Measurements from ENCODE around the gene RHBDD2. TPM values are rescaled to one million over a fixed set of nuclear protein-coding genes. Genes with fewer than 3 reads are reported as not detected.
"Not testable (repeated sequence)": the region's sequence is repeated elsewhere in the genome, so short reads cannot be mapped to it uniquely, and the experiment has no call there.

Gene RHBDD2
- total and polyA plus RNA-seq, 9 of the 15 experiments (the other 6 are each of a cell fraction or from before 2014, with no cell fraction given) = 3.3 to 36.7 (median 17.9) TPM

DNA sequence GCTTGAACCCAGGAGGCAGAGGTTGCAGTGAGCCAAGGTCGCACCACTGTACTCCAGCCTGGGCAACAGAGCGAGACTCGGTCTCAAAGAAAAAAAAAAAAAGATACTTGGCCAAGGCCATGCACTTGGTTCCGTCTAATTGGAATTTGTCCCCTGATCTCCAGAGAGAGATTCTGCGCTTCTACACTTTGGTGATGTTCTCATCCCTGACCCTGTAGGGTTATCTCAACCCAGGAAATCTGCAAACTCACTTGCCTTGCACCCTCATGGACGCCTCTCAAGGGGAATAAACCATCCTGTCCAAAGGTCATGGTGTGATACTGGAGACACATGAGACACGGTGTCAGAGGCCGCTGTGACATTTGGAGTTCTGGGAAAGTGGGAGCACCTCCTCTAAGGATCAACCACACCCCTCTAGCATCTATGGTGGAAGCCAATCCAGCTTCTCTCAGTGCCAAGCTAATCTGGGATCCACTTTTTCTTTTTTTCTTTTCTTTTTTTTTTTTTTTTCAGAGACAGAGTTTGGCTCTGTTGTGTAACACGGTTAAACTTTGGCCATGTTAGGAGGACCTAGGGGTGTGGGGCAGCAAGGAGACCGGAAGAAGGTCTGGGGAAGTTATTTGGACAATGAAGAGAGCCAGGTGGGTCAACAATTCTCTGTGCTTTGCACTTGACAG, 28.3 kb downstream of the RHBDD2 start (continued):
- peak; percentile 29; the same call in 1 of the 2 replicates for TF ChIP-seq CXXC5 (CRISPR knock-in tag; IDR thresholded peaks at IDR 0.05)
- TF ChIP-seq ZNF316 (IDR thresholded peaks at IDR 0.05) = peak; percentile 64; the same call in 1 of the 2 replicates
- TF ChIP-seq, protein P1, sequence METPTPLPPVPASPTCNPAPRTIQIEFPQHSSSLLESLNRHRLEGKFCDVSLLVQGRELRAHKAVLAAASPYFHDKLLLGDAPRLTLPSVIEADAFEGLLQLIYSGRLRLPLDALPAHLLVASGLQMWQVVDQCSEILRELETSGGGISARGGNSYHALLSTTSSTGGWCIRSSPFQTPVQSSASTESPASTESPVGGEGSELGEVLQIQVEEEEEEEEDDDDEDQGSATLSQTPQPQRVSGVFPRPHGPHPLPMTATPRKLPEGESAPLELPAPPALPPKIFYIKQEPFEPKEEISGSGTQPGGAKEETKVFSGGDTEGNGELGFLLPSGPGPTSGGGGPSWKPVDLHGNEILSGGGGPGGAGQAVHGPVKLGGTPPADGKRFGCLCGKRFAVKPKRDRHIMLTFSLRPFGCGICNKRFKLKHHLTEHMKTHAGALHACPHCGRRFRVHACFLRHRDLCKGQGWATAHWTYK (CRISPR knock-in tag; IDR thresholded peaks at IDR 0.05) = no peak
- TF ChIP-seq NBN (IDR thresholded peaks at IDR 0.05; ENCODE audit: low read depth) = 0 out of 2 replicates have a peak, but pooled peaks have one; percentile 66
- peak; percentile 26 for TF ChIP-seq CCNT2 (IDR thresholded peaks at IDR 0.05; ENCODE audit: borderline replicate concordance, extremely low read depth, insufficient read length, low read depth, low read length)
- TF ChIP-seq CEBPB (tag; IDR thresholded peaks at IDR 0.05) = peak; percentile 56
- no peak for TF ChIP-seq KLF6 (CRISPR knock-in tag; IDR thresholded peaks at IDR 0.05; ENCODE audit: borderline replicate concordance)

DNA sequence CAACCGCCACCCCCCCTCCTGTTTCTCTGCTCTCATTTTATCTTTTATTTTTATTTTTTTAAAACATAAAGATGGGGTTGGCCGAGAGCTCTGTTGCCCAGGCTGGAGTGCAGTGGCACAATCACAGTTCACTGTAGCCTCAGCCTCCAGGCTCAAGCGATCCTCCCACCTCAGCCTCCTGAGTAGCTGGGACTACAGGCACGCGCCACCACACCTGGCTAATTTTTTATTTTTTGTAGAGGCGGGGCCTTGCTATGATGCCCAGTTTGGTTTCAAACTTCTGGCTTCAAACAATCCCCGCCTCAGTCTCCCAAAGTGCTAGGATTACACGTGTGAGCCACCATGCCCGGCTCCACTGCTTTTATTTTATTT, 28.8 kb downstream of the RHBDD2 start:
- ATAC-seq; BruUV-seq (replicated peaks); H3K9me3 ChIP-seq (replicated peaks; ENCODE audit: control insufficient read depth, insufficient read depth, low read depth, low read length); H3K9ac ChIP-seq (ENCODE audit: insufficient read depth in 1 of 2, low read depth in 2 of 2, low read length in 2 of 2); H3K4me2 ChIP-seq (ENCODE audit: insufficient read depth, low read length); H3K36me3 ChIP-seq (ENCODE audit: control insufficient read depth, insufficient read depth, low read length); DNase-seq (ENCODE audit: extremely low read depth in 1 of 4, low spot score in 3 of 4); H3K27ac ChIP-seq (ENCODE audit: extremely low read depth, low read depth, low read length); H3K4me3 ChIP-seq; FAIRE-seq; POLR2A ChIA-PET; H3K27me3 ChIP-seq (ENCODE audit: control insufficient read depth in 2 of 2, insufficient read depth in 2 of 2, low read length in 2 of 2); H4K20me1 ChIP-seq (replicated peaks; ENCODE audit: control insufficient read depth, insufficient read depth, low read length); H3K79me2 ChIP-seq (ENCODE audit: control insufficient read depth, insufficient read depth, low read length); in situ Hi-C loops (cut with MboI); H3K9me1 ChIP-seq (ENCODE audit: control insufficient read depth, insufficient read depth, low read length); intact Hi-C loops (cut with micrococcal nuclease); H3K4me1 ChIP-seq (replicated peaks in 1 of 2; ENCODE audit: control insufficient read depth in 2 of 2, insufficient read depth in 2 of 2, low read length in 2 of 2): not testable (repeated sequence)
- 78% methylated on average over 9 of the region's 9 CpGs for WGBS (ENCODE audit: insufficient coverage, low coverage, missing lambda C conversion rate)
- CTCF ChIA-PET (ENCODE audit: low intra/inter-chr PET ratio) = interaction anchor here (0.7 kb wide), 1 partner anchor 87 kb away, joined by 3 read pairs; the partner anchor contains the start of gene TMEM120A
- 0 out of 2 replicates have a peak overlapping the region, but pooled peaks have one; percentile 30 for H2AFZ ChIP-seq (ENCODE audit: low read depth, low read length)

Data from K562 (cell line).